ENCODE data around the gene STUB1.

The STUB1 gene

GRCh38 chr16:681746-682427 is 1.7 kb downstream of the STUB1 start:
- Histone ChIP-seq H3K4me3 (ENCODE audit: low read depth in 1 of 2, low read length in 2 of 2) (peak overlapping the region in 1 of 2 experiments; percentile 98; a peak in 3 of 4 replicates), H3K9me3 (ENCODE audit: insufficient read depth, low read length, severe bottlenecking) (no peaks in the 10 kb centered on the region), H3K36me3 (ENCODE audit: insufficient read depth, low read length) (peaks cover 56% of the 10 kb centered on the region), H2AFZ (ENCODE audit: low read depth, low read length) (no peak overlapping the region), H3K9ac (ENCODE audit: low read depth, low read length) (peak overlapping the region; percentile 82), H3K27me3 (ENCODE audit: insufficient read depth, low read length, poor library complexity) (no peaks in the 10 kb centered on the region), H3K27ac (ENCODE audit: low read length) (no peak overlapping the region), H4K20me1 (ENCODE audit: insufficient read depth, low read length) (peaks cover 44% of the 10 kb centered on the region), H3K4me1 (ENCODE audit: insufficient read depth, low read length) (peaks cover 67% of the 10 kb centered on the region), H3K4me2 (ENCODE audit: insufficient read depth, low read length) (peak overlapping the region; percentile 99), H3K79me2 (ENCODE audit: insufficient read depth, low read length) (peaks cover 37% of the 10 kb centered on the region)
- no peak for TF ChIP-seq EZH2 (IDR thresholded peaks at IDR 0.05; ENCODE audit: borderline replicate concordance, low read depth, low read length, severe bottlenecking)
- no peak for TF ChIP-seq CTCF (IDR thresholded peaks at IDR 0.05; ENCODE audit: borderline replicate concordance, extremely low read depth, low read length, poor library complexity, severe bottlenecking)
- DNase-seq (no peak), ATAC-seq (ENCODE audit: insufficient read depth, low read depth) (no peak)

GRCh38 chr16:682493-683395 is 2.5 kb downstream of the STUB1 start:
- H3K9me3 ChIP-seq (ENCODE audit: insufficient read depth, low read length, severe bottlenecking), result no peaks in the 10 kb centered on the region
- H3K4me2 ChIP-seq (ENCODE audit: insufficient read depth, low read length), result peak overlapping the region; percentile 99
- peak overlapping the region; percentile 85 for H3K9ac ChIP-seq (ENCODE audit: low read depth, low read length)
- DNase-seq (no peak), ATAC-seq (ENCODE audit: insufficient read depth, low read depth) (no peak)
- H3K4me3 ChIP-seq (ENCODE audit: low read depth in 1 of 2, low read length in 2 of 2), result peak overlapping the region; percentile 61 to 98; a peak in 3 of 4 replicates
- H3K79me2 ChIP-seq (ENCODE audit: insufficient read depth, low read length), result peaks cover 41% of the 10 kb centered on the region
- H3K36me3 ChIP-seq (ENCODE audit: insufficient read depth, low read length), result peaks cover 65% of the 10 kb centered on the region
- peaks cover 69% of the 10 kb centered on the region for H3K4me1 ChIP-seq (ENCODE audit: insufficient read depth, low read length)
- no peaks in the 10 kb centered on the region for H3K27me3 ChIP-seq (ENCODE audit: insufficient read depth, low read length, poor library complexity)
- H3K27ac ChIP-seq (ENCODE audit: low read length), result peak overlapping the region; percentile 77; the same call in 1 of the 2 replicates
- peaks cover 48% of the 10 kb centered on the region for H4K20me1 ChIP-seq (ENCODE audit: insufficient read depth, low read length)
- H2AFZ ChIP-seq (ENCODE audit: low read depth, low read length), result no peak overlapping the region
- TF ChIP-seq CTCF (IDR thresholded peaks at IDR 0.05; ENCODE audit: borderline replicate concordance, extremely low read depth, low read length, poor library complexity, severe bottlenecking) (no peak), EZH2 (IDR thresholded peaks at IDR 0.05; ENCODE audit: borderline replicate concordance, low read depth, low read length, severe bottlenecking) (no peak)

- DNase-seq, result no peak
- peak overlapping the region; percentile 85 for H3K9ac ChIP-seq (ENCODE audit: low read depth, low read length)
These were observed 3.3 kb downstream of the STUB1 start for GRCh38 chr16:683396-684070.

More at GRCh38 chr16:683396-684070, 3.3 kb downstream of the STUB1 start:
- Histone ChIP-seq H2AFZ (ENCODE audit: low read depth, low read length) (peak overlapping the region; percentile 70), H4K20me1 (ENCODE audit: insufficient read depth, low read length) (peaks cover 51% of the 10 kb centered on the region), H3K4me1 (ENCODE audit: insufficient read depth, low read length) (peaks cover 77% of the 10 kb centered on the region), H3K36me3 (ENCODE audit: insufficient read depth, low read length) (peaks cover 69% of the 10 kb centered on the region), H3K27me3 (ENCODE audit: insufficient read depth, low read length, poor library complexity) (no peaks in the 10 kb centered on the region), H3K4me3 (ENCODE audit: low read depth in 1 of 2, low read length in 2 of 2) (peak overlapping the region; percentile 61 to 98; a peak in 3 of 4 replicates), H3K4me2 (ENCODE audit: insufficient read depth, low read length) (peak overlapping the region; percentile 99), H3K79me2 (ENCODE audit: insufficient read depth, low read length) (peaks cover 42% of the 10 kb centered on the region), H3K27ac (ENCODE audit: low read length) (peak overlapping the region; percentile 77), H3K9me3 (ENCODE audit: insufficient read depth, low read length, severe bottlenecking) (no peaks in the 10 kb centered on the region)
- ATAC-seq (ENCODE audit: insufficient read depth, low read depth), result no peak
- TF ChIP-seq EZH2 (IDR thresholded peaks at IDR 0.05; ENCODE audit: borderline replicate concordance, low read depth, low read length, severe bottlenecking) (no peak), CTCF (IDR thresholded peaks at IDR 0.05; ENCODE audit: borderline replicate concordance, extremely low read depth, low read length, poor library complexity, severe bottlenecking) (no peak)

Data from DND-41 (cell line).